ENCODE data around the gene MANSC4. TPM values are rescaled to one million over a fixed set of nuclear protein-coding genes. Genes with fewer than 3 reads are reported as not detected.

Gene MANSC4
- total RNA-seq, 1 donor from 2014 or later: not detected

GRCh38 chr12:27814851-27815591 is 35.0 kb upstream of the MANSC4 start:
- TF ChIP-seq CTCF (IDR thresholded peaks at IDR 0.05): no peak
- H3K27me3 Mint-ChIP-seq (ENCODE audit: low read depth): no peaks in the 10 kb centered on the region
- DNase-seq (ENCODE audit: low spot score): no peak
- no peak overlapping the region for H3K4me3 Mint-ChIP-seq (ENCODE audit: unreplicated experiment)
- peak overlapping the region; percentile 24 for H3K27ac Mint-ChIP-seq (ENCODE audit: unreplicated experiment)
- no peaks in the 10 kb centered on the region for H3K36me3 Mint-ChIP-seq (ENCODE audit: low read depth)
- peaks cover 11% of the 10 kb centered on the region for H3K4me1 Mint-ChIP-seq (ENCODE audit: low read depth)
- no peaks in the 10 kb centered on the region for H3K9me3 Mint-ChIP-seq (ENCODE audit: low read depth)

- DNase-seq (ENCODE audit: low spot score): no peak
- no peaks in the 10 kb centered on the region for H3K36me3 Mint-ChIP-seq (ENCODE audit: low read depth)
- H3K4me3 Mint-ChIP-seq (ENCODE audit: unreplicated experiment): no peak overlapping the region
- peaks cover 11% of the 10 kb centered on the region for H3K4me1 Mint-ChIP-seq (ENCODE audit: low read depth)
- no peaks in the 10 kb centered on the region for H3K27me3 Mint-ChIP-seq (ENCODE audit: low read depth)
- no peak for TF ChIP-seq CTCF (IDR thresholded peaks at IDR 0.05)
- H3K9me3 Mint-ChIP-seq (ENCODE audit: low read depth): no peaks in the 10 kb centered on the region
- no peak overlapping the region for H3K27ac Mint-ChIP-seq (ENCODE audit: unreplicated experiment)
These were observed 34.4 kb upstream of the MANSC4 start for GRCh38 chr12:27814411-27814810.

GRCh38 chr12:27812502-27812901 is 32.5 kb upstream of the MANSC4 start:
- DNase-seq (ENCODE audit: low spot score): no peak
- Mint-ChIP-seq H3K27me3 (ENCODE audit: low read depth) (no peaks in the 10 kb centered on the region), H3K4me1 (ENCODE audit: low read depth) (peaks cover 15% of the 10 kb centered on the region), H3K9me3 (ENCODE audit: low read depth) (no peaks in the 10 kb centered on the region), H3K4me3 (ENCODE audit: unreplicated experiment) (no peak overlapping the region), H3K36me3 (ENCODE audit: low read depth) (no peaks in the 10 kb centered on the region), H3K27ac (ENCODE audit: unreplicated experiment) (no peak overlapping the region)
- TF ChIP-seq CTCF (IDR thresholded peaks at IDR 0.05): no peak

GRCh38 chr12:27810756-27811155 is 30.7 kb upstream of the MANSC4 start:
- Mint-ChIP-seq H3K27me3 (ENCODE audit: low read depth) (no peaks in the 10 kb centered on the region), H3K27ac (ENCODE audit: unreplicated experiment) (no peak overlapping the region), H3K4me3 (ENCODE audit: unreplicated experiment) (no peak overlapping the region), H3K9me3 (ENCODE audit: low read depth) (no peaks in the 10 kb centered on the region), H3K36me3 (ENCODE audit: low read depth) (no peaks in the 10 kb centered on the region), H3K4me1 (ENCODE audit: low read depth) (peaks cover 15% of the 10 kb centered on the region)
- no peak for TF ChIP-seq CTCF (IDR thresholded peaks at IDR 0.05)
- DNase-seq (ENCODE audit: low spot score): no peak

- no peak for TF ChIP-seq CTCF (IDR thresholded peaks at IDR 0.05)
- H3K9me3 Mint-ChIP-seq (ENCODE audit: low read depth): no peaks in the 10 kb centered on the region
- no peaks in the 10 kb centered on the region for H3K27me3 Mint-ChIP-seq (ENCODE audit: low read depth)
- H3K27ac Mint-ChIP-seq (ENCODE audit: unreplicated experiment): no peak overlapping the region
- no peaks in the 10 kb centered on the region for H3K36me3 Mint-ChIP-seq (ENCODE audit: low read depth)
- H3K4me3 Mint-ChIP-seq (ENCODE audit: unreplicated experiment): no peak overlapping the region
- DNase-seq (ENCODE audit: low spot score): no peak
- peaks cover 12% of the 10 kb centered on the region for H3K4me1 Mint-ChIP-seq (ENCODE audit: low read depth)
These were observed 28.8 kb upstream of the MANSC4 start for GRCh38 chr12:27808841-27809240.
